OCI-LY7 (cell line): ENCODE measurements around the gene PSTPIP2.

Experiments
- CTCF ChIP-seq: fragments of 200-600 bp; sonication (generic); conservative IDR thresholded peaks from 2 replicates; pipeline ENCODE4 v1.5.1; 2014; ENCODE audit warnings: mild to moderate bottlenecking, antibody characterized with exemption, low read length, moderate library complexity, mixed read lengths
- EZH2phosphoT487 ChIP-seq: fragments of 200-600 bp; sonication (generic); IDR thresholded peaks from 2 replicates; pipeline ENCODE4 v1.6.1; 2018; ENCODE audit warnings: low read depth, borderline replicate concordance, mild to moderate bottlenecking, mixed run types, antibody characterized with exemption, low read length, moderate library complexity, mixed read lengths

- TF ChIP-seq CTCF: no peak
- TF ChIP-seq EZH2phosphoT487: no peak
These were observed 78.6 kb downstream of the PSTPIP2 start for GRCh38 chr18:45993438-45993837.
